Effector memory CD4-positive, alpha-beta T cell (primary cell): ENCODE measurements around the gene DAO.

Experiments
- DNase-seq, 3 donors: peaks; one replicate each; pipeline ENCODE4 v3.0.0-alpha.2; 2020
- H3K27ac ChIP-seq: 2 replicates; pipeline ENCODE4 v1.7.0; 2013; ENCODE audit warnings: mild to moderate bottlenecking, low read length, moderate library complexity; ENCODE audit not compliant: insufficient read depth, poor library complexity, severe bottlenecking
- H3K27me3 ChIP-seq: replicated peaks from 2 replicates; pipeline ENCODE4 v1.7.0; 2013; ENCODE audit warnings: mild to moderate bottlenecking, low read length; ENCODE audit not compliant: insufficient read depth, control insufficient read depth, poor library complexity, severe bottlenecking
- H3K36me3 ChIP-seq: 2 replicates; pipeline ENCODE4 v1.7.0; 2013; ENCODE audit warnings: mild to moderate bottlenecking, low read length, moderate library complexity; ENCODE audit not compliant: control insufficient read depth, insufficient read depth
- H3K4me1 ChIP-seq: 2 replicates; pipeline ENCODE4 v1.7.0; 2013; ENCODE audit warnings: low read length, mild to moderate bottlenecking; ENCODE audit not compliant: control insufficient read depth, insufficient read depth, poor library complexity, severe bottlenecking
- H3K4me3 ChIP-seq: 2 replicates; pipeline ENCODE4 v1.7.0; 2013; ENCODE audit warnings: low read length, low read depth, mild to moderate bottlenecking; ENCODE audit not compliant: insufficient read depth, poor library complexity, severe bottlenecking
- H3K9me3 ChIP-seq: 2 replicates; pipeline ENCODE4 v1.7.0; 2013; ENCODE audit warnings: mild to moderate bottlenecking, low read length, moderate library complexity; ENCODE audit not compliant: control insufficient read depth

Gene DAO

GRCh38 chr12:108914121-108914531 lies 34.2 kb downstream of the DAO start:
- no peaks in the 10 kb centered on the region for H3K27me3 ChIP-seq
- DNase-seq, result no peak
- H3K27ac ChIP-seq, result no peak overlapping the region
- H3K4me1 ChIP-seq, result no peaks in the 10 kb centered on the region
- no peak overlapping the region for H3K4me3 ChIP-seq
- H3K36me3 ChIP-seq, result no peaks in the 10 kb centered on the region
- no peaks in the 10 kb centered on the region for H3K9me3 ChIP-seq

GRCh38 chr12:108915632-108916133 lies 35.8 kb downstream of the DAO start:
- no peak for DNase-seq
- Histone ChIP-seq H3K36me3 (no peaks in the 10 kb centered on the region), H3K4me1 (no peaks in the 10 kb centered on the region), H3K27me3 (no peaks in the 10 kb centered on the region), H3K27ac (no peak overlapping the region), H3K9me3 (no peaks in the 10 kb centered on the region), H3K4me3 (no peak overlapping the region)

GRCh38 chr12:108916336-108916735 lies 36.4 kb downstream of the DAO start:
- no peak overlapping the region for H3K4me3 ChIP-seq
- DNase-seq, result no peak
- no peaks in the 10 kb centered on the region for H3K27me3 ChIP-seq
- H3K4me1 ChIP-seq, result no peaks in the 10 kb centered on the region
- H3K36me3 ChIP-seq, result no peaks in the 10 kb centered on the region
- H3K9me3 ChIP-seq, result no peaks in the 10 kb centered on the region
- H3K27ac ChIP-seq, result no peak overlapping the region

GRCh38 chr12:108918206-108918605 lies 38.3 kb downstream of the DAO start:
- no peak for DNase-seq
- H3K4me1 ChIP-seq, result no peaks in the 10 kb centered on the region
- H3K27me3 ChIP-seq, result no peaks in the 10 kb centered on the region
- H3K36me3 ChIP-seq, result no peaks in the 10 kb centered on the region
- no peaks in the 10 kb centered on the region for H3K9me3 ChIP-seq
- H3K4me3 ChIP-seq, result no peak overlapping the region
- no peak overlapping the region for H3K27ac ChIP-seq

GRCh38 chr12:108918960-108919642 lies 39.2 kb downstream of the DAO start:
- Histone ChIP-seq H3K27ac (no peak overlapping the region), H3K4me3 (no peak overlapping the region), H3K9me3 (no peaks in the 10 kb centered on the region), H3K27me3 (no peaks in the 10 kb centered on the region), H3K36me3 (no peaks in the 10 kb centered on the region), H3K4me1 (no peaks in the 10 kb centered on the region)
- DNase-seq, result no peak

GRCh38 chr12:108921946-108922345 lies 42.1 kb downstream of the DAO start:
- no peak for DNase-seq
- H3K27ac ChIP-seq, result no peak overlapping the region
- H3K36me3 ChIP-seq, result no peaks in the 10 kb centered on the region
- H3K27me3 ChIP-seq, result no peaks in the 10 kb centered on the region
- no peaks in the 10 kb centered on the region for H3K9me3 ChIP-seq
- H3K4me1 ChIP-seq, result no peaks in the 10 kb centered on the region
- H3K4me3 ChIP-seq, result no peak overlapping the region

- no peak overlapping the region for H3K4me3 ChIP-seq
- H3K4me1 ChIP-seq, result no peaks in the 10 kb centered on the region
- H3K9me3 ChIP-seq, result no peaks in the 10 kb centered on the region
- DNase-seq, result no peak
- no peaks in the 10 kb centered on the region for H3K27me3 ChIP-seq
- no peak overlapping the region for H3K27ac ChIP-seq
- no peaks in the 10 kb centered on the region for H3K36me3 ChIP-seq
Measured at GRCh38 chr12:108922918-108923317, 43.0 kb downstream of the DAO start.

GRCh38 chr12:108928695-108929094 lies 48.8 kb downstream of the DAO start:
- no peak for DNase-seq
- Histone ChIP-seq H3K27me3 (no peaks in the 10 kb centered on the region), H3K36me3 (no peaks in the 10 kb centered on the region), H3K4me1 (no peaks in the 10 kb centered on the region), H3K27ac (no peak overlapping the region), H3K9me3 (no peaks in the 10 kb centered on the region), H3K4me3 (no peak overlapping the region)

- Histone ChIP-seq H3K27me3 (no peaks in the 10 kb centered on the region), H3K9me3 (no peaks in the 10 kb centered on the region), H3K4me3 (no peak overlapping the region), H3K36me3 (no peaks in the 10 kb centered on the region), H3K4me1 (no peaks in the 10 kb centered on the region), H3K27ac (no peak overlapping the region)
- DNase-seq, result no peak
Measured at GRCh38 chr12:108930155-108930554, 50.3 kb downstream of the DAO start.

GRCh38 chr12:108930756-108931155 lies 50.9 kb downstream of the DAO start:
- Histone ChIP-seq H3K4me1 (no peaks in the 10 kb centered on the region), H3K4me3 (no peak overlapping the region), H3K27ac (no peak overlapping the region), H3K27me3 (no peaks in the 10 kb centered on the region), H3K36me3 (no peaks in the 10 kb centered on the region), H3K9me3 (no peaks in the 10 kb centered on the region)
- DNase-seq, result no peak
